Measurements from ENCODE around the gene TP53TG3F. TPM values are rescaled to one million over a fixed set of nuclear protein-coding genes. Genes with fewer than 3 reads are reported as not detected.

The TP53TG3F gene
- total RNA-seq = not detected in 2 replicates

GRCh38 chr16:33459312-33459711, at the start of gene TP53TG3F:
TSS of gene TP53TG3F (plus strand) at chr16:33459612. CDS start at chr16:33459680, 68 bp downstream.

Other genes starting within 250 kb of the TP53TG3F start
- not detected in 2 replicates for gene TP53TG3E, start 155.3 kb upstream of the TP53TG3F start, total RNA-seq
- gene TP53TG3B, start 98.8 kb upstream of the TP53TG3F start, total RNA-seq = not detected in 2 replicates

Data from bronchial smooth muscle cell (primary cell).